ENCODE data around the gene SLC25A18. TPM values are rescaled to one million over a fixed set of nuclear protein-coding genes. Genes with fewer than 3 reads are reported as not detected.

Gene SLC25A18
- total RNA-seq, 2 donors from 2014 or later, result 9.0 to 10.6 TPM

DNA sequence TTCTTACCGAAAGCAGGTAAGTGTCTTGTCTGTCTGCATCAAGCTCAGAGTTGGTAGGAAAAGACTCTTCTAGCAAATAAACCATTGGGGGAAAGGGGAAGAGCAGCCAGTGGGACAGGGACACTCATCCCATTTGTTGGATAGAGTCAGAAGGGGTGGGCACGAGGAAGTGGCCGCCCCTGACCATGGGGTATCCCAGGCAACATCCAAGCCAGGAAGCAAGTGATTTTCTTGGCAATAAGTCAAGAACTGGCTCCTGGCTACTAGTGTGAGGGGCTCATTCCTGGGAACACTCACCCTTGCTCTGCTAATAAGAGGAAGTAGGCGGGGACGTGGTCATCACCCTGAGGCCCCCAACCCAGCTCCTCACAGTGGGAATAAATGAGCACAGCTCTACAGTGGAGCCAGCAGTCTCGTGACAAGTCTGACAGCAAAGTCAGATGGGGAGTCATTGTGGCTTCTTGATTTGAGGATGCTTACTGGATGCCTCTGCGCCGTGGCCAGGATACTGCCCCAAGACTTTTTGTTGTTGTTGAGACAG, 6.7 kb downstream of the SLC25A18 start:
- peak overlapping the region in 1 of 2 donors; percentile 34 for H3K4me3 ChIP-seq
- peak overlapping the region; percentile 79 to 86 for H3K27ac ChIP-seq

GRCh38 chr22:17570851-17571631, 7.7 kb downstream of the SLC25A18 start:
- intact Hi-C loops (cut with DNase I), result loop anchor here (10.0 kb wide), 1 partner anchor 54 kb away; the partner anchor contains the start of gene ATP6V1E1
- Histone ChIP-seq H3K4me3 (peak overlapping the region; percentile 16 to 34), H3K9me3 (no peaks in the 10 kb centered on the region), H3K36me3 (no peaks in the 10 kb centered on the region), H3K27ac (peak overlapping the region; percentile 79 to 86), H3K4me1 (replicated peaks) (no peaks in the 10 kb centered on the region), H3K27me3 (replicated peaks; ENCODE audit: insufficient read depth) (no peaks in the 10 kb centered on the region)
- 19% methylated on average over 21 of the region's 21 CpGs for WGBS
- DNase-seq (ENCODE audit: low spot score), result peak; percentile 63
- TF ChIP-seq CTCF (IDR thresholded peaks at IDR 0.05) (no peak), POLR2AphosphoS5 (IDR thresholded peaks at IDR 0.05) (peak; percentile 85)

More for the DNA sequence above, 6.7 kb downstream of the SLC25A18 start:
- Histone ChIP-seq H3K27me3 (replicated peaks; ENCODE audit: insufficient read depth) (no peaks in the 10 kb centered on the region), H3K9me3 (no peaks in the 10 kb centered on the region), H3K4me1 (replicated peaks) (no peaks in the 10 kb centered on the region), H3K36me3 (no peaks in the 10 kb centered on the region)
- 42% methylated on average over 8 of the region's 8 CpGs for WGBS
- TF ChIP-seq POLR2AphosphoS5 (IDR thresholded peaks at IDR 0.05) (no peak), CTCF (IDR thresholded peaks at IDR 0.05) (no peak), POLR2A (IDR thresholded peaks at IDR 0.05) (no peak)
- intact Hi-C loops (cut with DNase I), result loop anchor here (10.0 kb wide), 2 partner anchors 55 to 215 kb away; partner anchors contain the start of gene ATP6V1E1
- no peak for DNase-seq (ENCODE audit: low spot score)

GRCh38 chr22:17575151-17575550, 11.9 kb downstream of the SLC25A18 start:
- DNase-seq (ENCODE audit: low spot score), result no peak
- Histone ChIP-seq H3K27me3 (replicated peaks; ENCODE audit: insufficient read depth) (no peaks in the 10 kb centered on the region), H3K4me1 (replicated peaks) (no peaks in the 10 kb centered on the region), H3K9me3 (no peaks in the 10 kb centered on the region), H3K4me3 (no peak overlapping the region), H3K27ac (no peak overlapping the region), H3K36me3 (no peaks in the 10 kb centered on the region)
- intact Hi-C loops (cut with DNase I), result loop anchor here (10.0 kb wide), 1 partner anchor 50 kb away; the partner anchor contains the start of gene ATP6V1E1
- TF ChIP-seq POLR2A (IDR thresholded peaks at IDR 0.05) (no peak), CTCF (IDR thresholded peaks at IDR 0.05) (no peak), POLR2AphosphoS5 (IDR thresholded peaks at IDR 0.05) (no peak)
- 78% methylated on average over 5 of the region's 5 CpGs for WGBS

GRCh38 chr22:17575681-17576080, 12.4 kb downstream of the SLC25A18 start:
- 93% methylated on average over 4 of the region's 4 CpGs for WGBS
- Histone ChIP-seq H3K4me3 (no peak overlapping the region), H3K27me3 (replicated peaks; ENCODE audit: insufficient read depth) (no peaks in the 10 kb centered on the region), H3K9me3 (no peaks in the 10 kb centered on the region), H3K36me3 (no peaks in the 10 kb centered on the region), H3K27ac (no peak overlapping the region), H3K4me1 (replicated peaks) (no peaks in the 10 kb centered on the region)
- no peak for DNase-seq (ENCODE audit: low spot score)
- intact Hi-C loops (cut with DNase I), result loop anchor here (10.0 kb wide), 1 partner anchor 49 kb away; the partner anchor contains the start of gene ATP6V1E1
- no peak for TF ChIP-seq CTCF (IDR thresholded peaks at IDR 0.05)
- no peak for TF ChIP-seq POLR2A (IDR thresholded peaks at IDR 0.05)
- no peak for TF ChIP-seq POLR2AphosphoS5 (IDR thresholded peaks at IDR 0.05)

Data from prostate gland (tissue), 2 donors.